Neuronal stem cell (in vitro differentiated cells): ENCODE data around the gene PTPRR.

Source experiments
- DNase-seq: peaks from one replicate; pipeline ENCODE4 v3.0.0-alpha.2; 2013; ENCODE audit warnings: low spot score
- H2AFZ ChIP-seq: one replicate; pipeline ENCODE4 v1.6.1; 2013; ENCODE audit warnings: mild to moderate bottlenecking, low read length, inconsistent platforms
- H2AK5ac ChIP-seq: 2 replicates; pipeline ENCODE4 v1.6.1; 2013; ENCODE audit warnings: low read depth, mild to moderate bottlenecking, inconsistent platforms, low read length, moderate library complexity, mixed read lengths
- H2BK120ac ChIP-seq: 2 replicates; pipeline ENCODE4 v1.6.1; 2013; ENCODE audit warnings: low read depth, mild to moderate bottlenecking, inconsistent platforms, low read length, moderate library complexity, mixed read lengths
- H2BK12ac ChIP-seq: one replicate; pipeline ENCODE4 v1.6.1; 2013; ENCODE audit warnings: low read length, inconsistent platforms
- H2BK15ac ChIP-seq: 2 replicates; pipeline ENCODE4 v1.6.1; 2013; ENCODE audit warnings: mild to moderate bottlenecking, low read length, inconsistent platforms, mixed read lengths
- H2BK5ac ChIP-seq: one replicate; pipeline ENCODE4 v1.6.1; 2013; ENCODE audit warnings: inconsistent platforms, mild to moderate bottlenecking, low read length, moderate library complexity
- H3K14ac ChIP-seq: one replicate; pipeline ENCODE4 v1.6.1; 2013; ENCODE audit warnings: low read length, inconsistent platforms
- H3K18ac ChIP-seq: 2 replicates; pipeline ENCODE4 v1.6.1; 2013; ENCODE audit warnings: low read length, inconsistent platforms
- H3K23ac ChIP-seq: 2 replicates; pipeline ENCODE4 v1.6.1; 2013; ENCODE audit warnings: low read depth, mild to moderate bottlenecking, mixed read lengths, low read length, inconsistent platforms; ENCODE audit not compliant: poor library complexity
- H3K27ac ChIP-seq: replicated peaks from 3 replicates; pipeline ENCODE4 v1.5.1; 2013; ENCODE audit warnings: low read length, inconsistent platforms
- H3K27me3 ChIP-seq, 3 experiments: 2 replicates each; pipeline ENCODE4 v1.6.1; 2013; ENCODE audit warnings: low read length in 3 of 3, mild to moderate bottlenecking in 2 of 3, inconsistent platforms in 1 of 3, low read depth in 1 of 3, mixed read lengths in 1 of 3, moderate library complexity in 1 of 3; ENCODE audit not compliant: control insufficient read depth in 3 of 3, insufficient read depth in 3 of 3
- H3K36me3 ChIP-seq, 2 donors: replicated peaks in 1 of 2; 2 replicates each; pipeline ENCODE4 v1.6.1; 2013; ENCODE audit warnings: low read length in 2 of 2; ENCODE audit not compliant: control insufficient read depth in 2 of 2, insufficient read depth in 2 of 2
- H3K4ac ChIP-seq: 2 replicates; pipeline ENCODE4 v1.6.1; 2013; ENCODE audit warnings: inconsistent platforms, mild to moderate bottlenecking, low read length, moderate library complexity
- H3K4me1 ChIP-seq, 2 donors: 1 replicate in 1 of 2; 2 replicates in 1 of 2; pipeline ENCODE4 v1.6.1; 2013; ENCODE audit warnings: low read length in 2 of 2, low read depth in 1 of 2; ENCODE audit not compliant: control insufficient read depth in 2 of 2, insufficient read depth in 1 of 2
- H3K4me2 ChIP-seq: one replicate; pipeline ENCODE4 v1.6.1; 2013; ENCODE audit warnings: mild to moderate bottlenecking, low read length, inconsistent platforms; ENCODE audit not compliant: insufficient read depth, poor library complexity, severe bottlenecking
- H3K4me3 ChIP-seq, 2 donors: 2 replicates each; pipeline ENCODE4 v1.5.1; 2013; ENCODE audit warnings: low read length in 2 of 2, mild to moderate bottlenecking in 2 of 2, inconsistent platforms in 1 of 2, moderate library complexity in 1 of 2
- H3K79me1 ChIP-seq: one replicate; pipeline ENCODE4 v1.6.1; 2013; ENCODE audit warnings: low read depth, mild to moderate bottlenecking, inconsistent platforms, low read length, moderate library complexity
- H3K9ac ChIP-seq: one replicate; pipeline ENCODE4 v1.6.1; 2013; ENCODE audit warnings: mild to moderate bottlenecking, low read depth, low read length, inconsistent platforms; ENCODE audit not compliant: poor library complexity
- H3K9me3 ChIP-seq, 2 donors: replicated peaks in 1 of 2; 2 replicates each; pipeline versions ENCODE3 to v1.6.1; 2013; ENCODE audit warnings: low read length in 2 of 2, mild to moderate bottlenecking in 2 of 2, inconsistent platforms in 1 of 2, low read depth in 1 of 2, mixed read lengths in 1 of 2, moderate library complexity in 1 of 2; ENCODE audit not compliant: control insufficient read depth in 2 of 2, insufficient read depth in 1 of 2
- H4K8ac ChIP-seq: one replicate; pipeline ENCODE4 v1.6.1; 2013; ENCODE audit warnings: low read depth, mild to moderate bottlenecking, inconsistent platforms, low read length, moderate library complexity
- H4K91ac ChIP-seq: one replicate; pipeline ENCODE4 v1.6.1; 2013; ENCODE audit warnings: low read length, low read depth, mild to moderate bottlenecking, inconsistent platforms; ENCODE audit not compliant: poor library complexity
- WGBS, 2 donors: extraction: QIAGEN DNeasy Blood & Tissue Kit; methylation state at CpG; one replicate each; pipeline ENCODE4 v1.1.7; 2013; ENCODE audit warnings: missing lambda C conversion rate in 2 of 2, mixed read lengths in 1 of 2; ENCODE audit not compliant: insufficient read length in 2 of 2, insufficient replicate concordance in 1 of 2; ENCODE audit errors: extremely low coverage in 2 of 2; 5-methylcytosine and 5-hydroxymethylcytosine counted together

PTPRR gene

DNA sequence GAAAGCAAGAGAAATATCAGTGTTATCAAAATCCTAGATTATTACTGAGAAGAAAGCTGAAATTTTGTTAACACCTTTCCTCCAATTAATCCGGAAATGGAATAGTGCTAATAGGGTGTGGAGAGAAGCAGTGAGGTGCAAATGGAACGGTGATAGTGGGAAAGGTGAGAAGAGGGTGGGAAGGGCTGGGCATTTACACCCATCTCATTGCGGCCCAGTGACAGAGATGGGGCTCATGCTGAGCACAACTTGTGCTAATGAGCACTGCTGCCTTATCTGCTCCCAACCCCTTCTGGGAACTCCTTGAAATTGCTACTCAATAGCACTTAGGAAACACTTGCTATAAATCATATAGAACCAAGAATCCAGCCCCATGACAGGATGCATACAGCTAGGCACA, 94.4 kb downstream of the PTPRR start:
- no peak overlapping the region for H2BK5ac ChIP-seq
- H2AK5ac ChIP-seq, result no peak overlapping the region
- no peak overlapping the region for H3K18ac ChIP-seq
- no peak overlapping the region for H3K23ac ChIP-seq
- H4K8ac ChIP-seq, result no peak overlapping the region
- no peak overlapping the region for H4K91ac ChIP-seq
- H3K14ac ChIP-seq, result no peak overlapping the region
- H3K27me3 ChIP-seq, result no peaks in the 10 kb centered on the region
- no peak overlapping the region for H2BK120ac ChIP-seq
- no peak overlapping the region for H2BK12ac ChIP-seq
- H3K9ac ChIP-seq, result no peak overlapping the region
- H3K36me3 ChIP-seq, result no peaks in the 10 kb centered on the region
- H3K4ac ChIP-seq, result no peak overlapping the region
- WGBS, 2 donors, result no CpG with 5 or more reads among the region's 3 CpGs
- no peak for DNase-seq
- H3K4me3 ChIP-seq, result no peak overlapping the region
- H3K79me1 ChIP-seq, result no peaks in the 10 kb centered on the region
- no peak overlapping the region for H3K27ac ChIP-seq
- H3K9me3 ChIP-seq, result no peaks in the 10 kb centered on the region
- H3K4me1 ChIP-seq, result no peaks in the 10 kb centered on the region
- no peak overlapping the region for H2AFZ ChIP-seq
- no peak overlapping the region for H2BK15ac ChIP-seq
- H3K4me2 ChIP-seq, result no peak overlapping the region

DNA sequence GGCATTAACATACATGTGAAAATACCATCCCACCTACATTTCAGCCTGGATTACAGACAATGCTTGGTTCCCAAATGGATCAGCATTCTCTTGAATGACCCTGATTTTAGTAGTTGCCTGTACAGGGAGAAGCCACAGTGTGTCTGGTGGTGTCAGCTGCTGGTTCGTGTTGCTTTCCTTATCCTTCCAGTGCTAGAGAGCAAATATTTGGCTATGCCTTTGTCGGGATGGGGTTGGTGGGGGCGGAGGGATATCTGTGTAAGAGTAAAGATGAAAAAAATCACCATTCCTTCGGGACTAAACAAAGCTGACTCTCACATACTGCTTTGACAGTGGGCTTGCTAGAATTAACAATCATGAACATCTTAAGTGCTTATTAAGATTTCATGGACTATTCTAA, 96.0 kb downstream of the PTPRR start:
- Histone ChIP-seq H3K79me1 (no peaks in the 10 kb centered on the region), H3K23ac (no peak overlapping the region), H4K8ac (no peak overlapping the region), H3K4ac (no peak overlapping the region), H2BK120ac (no peak overlapping the region), H2AFZ (no peak overlapping the region), H3K18ac (no peak overlapping the region), H2BK12ac (no peak overlapping the region), H3K4me2 (no peak overlapping the region), H3K4me3 (no peak overlapping the region), H4K91ac (no peak overlapping the region), H3K27me3 (no peaks in the 10 kb centered on the region), H3K9me3 (no peaks in the 10 kb centered on the region), H3K14ac (no peak overlapping the region), H2AK5ac (no peak overlapping the region), H3K27ac (no peak overlapping the region), H3K4me1 (no peaks in the 10 kb centered on the region), H3K9ac (no peak overlapping the region), H2BK5ac (no peak overlapping the region), H2BK15ac (no peak overlapping the region), H3K36me3 (no peaks in the 10 kb centered on the region)
- WGBS, 2 donors, result no CpG with 5 or more reads among the region's 4 CpGs
- no peak for DNase-seq

DNA sequence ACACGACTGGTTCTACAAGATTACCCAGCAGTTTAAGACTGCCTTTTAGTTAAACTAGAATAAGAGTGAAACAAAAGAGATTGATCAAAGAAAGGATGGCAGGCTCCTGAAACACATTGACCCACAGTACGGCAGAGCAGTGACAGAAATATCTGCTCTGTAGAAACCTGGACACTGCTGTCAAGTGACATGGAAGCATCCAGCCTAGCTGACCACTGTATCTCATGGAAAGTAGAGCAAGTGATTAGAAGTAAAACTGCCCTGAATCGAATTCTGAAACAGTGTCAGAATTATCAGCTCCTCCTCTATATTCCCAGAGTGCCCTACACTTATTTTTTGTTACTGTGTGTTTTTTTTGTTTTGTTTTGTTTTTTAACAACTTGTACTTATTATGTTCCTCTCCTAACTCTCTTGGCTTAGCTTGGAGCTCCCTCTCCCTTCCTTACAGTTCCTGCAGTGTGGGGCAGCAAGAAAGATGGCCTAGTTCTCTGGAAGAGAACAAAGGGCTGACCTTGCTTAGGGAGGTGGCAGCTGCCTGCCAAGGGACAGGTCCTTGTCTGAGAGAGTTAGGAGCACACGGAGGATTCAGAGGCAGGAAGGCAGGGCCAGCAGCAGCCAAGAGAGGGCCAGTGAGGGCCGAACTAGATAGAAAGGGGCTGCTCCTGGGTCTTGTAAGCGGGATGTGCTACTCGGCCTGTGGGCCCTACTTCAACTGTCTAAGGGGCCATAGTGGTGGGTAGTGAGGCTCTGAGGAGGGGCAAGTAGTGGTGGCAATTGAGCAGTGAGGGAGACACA, 97.2 kb downstream of the PTPRR start:
- H3K9ac ChIP-seq, result no peak overlapping the region
- no peak overlapping the region for H4K91ac ChIP-seq
- no peak overlapping the region for H2AK5ac ChIP-seq
- no peaks in the 10 kb centered on the region for H3K4me1 ChIP-seq
- H2BK15ac ChIP-seq, result no peak overlapping the region
- H2AFZ ChIP-seq, result peak overlapping the region; percentile 32
- no peak overlapping the region for H3K23ac ChIP-seq
- no peaks in the 10 kb centered on the region for H3K9me3 ChIP-seq
- H3K36me3 ChIP-seq, result no peaks in the 10 kb centered on the region
- no peak overlapping the region for H2BK120ac ChIP-seq
- H3K27me3 ChIP-seq, result no peaks in the 10 kb centered on the region
- no peak overlapping the region for H2BK5ac ChIP-seq
- no peak overlapping the region for H3K18ac ChIP-seq
- H3K4me2 ChIP-seq, result no peak overlapping the region
- H4K8ac ChIP-seq, result no peak overlapping the region
- H3K79me1 ChIP-seq, result no peaks in the 10 kb centered on the region
- no peak overlapping the region for H2BK12ac ChIP-seq
- no peak overlapping the region for H3K14ac ChIP-seq
- no peak overlapping the region for H3K4me3 ChIP-seq
- no peak overlapping the region for H3K27ac ChIP-seq
- no CpG with 5 or more reads among the region's 7 CpGs for WGBS, 2 donors
- H3K4ac ChIP-seq, result no peak overlapping the region
- no peak for DNase-seq

DNA sequence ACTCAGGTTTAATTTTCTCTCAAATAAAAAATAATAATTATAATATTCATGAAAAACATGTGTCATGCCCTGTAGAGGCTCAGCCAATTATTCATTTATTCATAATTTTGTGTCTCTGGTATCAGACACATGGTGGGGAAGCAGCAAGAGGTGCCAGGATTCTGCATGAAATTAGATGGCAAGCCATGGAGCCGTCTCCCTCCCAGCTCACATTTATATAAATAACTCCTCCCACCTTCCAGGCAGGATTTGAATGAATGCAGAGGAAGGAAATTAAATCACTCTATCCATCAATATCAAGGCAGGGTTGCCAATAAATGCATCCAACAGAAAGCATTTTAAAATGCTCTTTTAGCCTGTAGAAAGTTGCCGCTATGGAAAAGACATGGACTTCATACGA, 98.1 kb downstream of the PTPRR start:
- Histone ChIP-seq H3K4ac (no peak overlapping the region), H3K4me3 (no peak overlapping the region), H3K23ac (no peak overlapping the region), H3K4me2 (no peak overlapping the region), H2BK5ac (no peak overlapping the region), H2AK5ac (no peak overlapping the region), H2AFZ (no peak overlapping the region), H4K91ac (no peak overlapping the region), H4K8ac (no peak overlapping the region), H3K9ac (no peak overlapping the region), H3K9me3 (no peaks in the 10 kb centered on the region), H2BK15ac (no peak overlapping the region), H3K14ac (no peak overlapping the region), H3K27me3 (no peaks in the 10 kb centered on the region), H3K36me3 (no peaks in the 10 kb centered on the region), H3K18ac (no peak overlapping the region), H3K79me1 (no peaks in the 10 kb centered on the region), H2BK12ac (no peak overlapping the region), H2BK120ac (no peak overlapping the region), H3K27ac (no peak overlapping the region), H3K4me1 (no peaks in the 10 kb centered on the region)
- DNase-seq, result no peak
- no CpG with 5 or more reads among the region's 3 CpGs for WGBS, 2 donors
